IgD-negative memory B cell (primary cell): ENCODE results near the gene KCNMB4. TPM values are rescaled to one million over a fixed set of nuclear protein-coding genes. Genes with fewer than 3 reads are reported as not detected.

Experiments used
- polyA plus RNA-seq: library from polyadenylated mRNA; unstranded; fragments of 300-500 nt; fragmentation: Illumina TruSeq; gene quantifications from one replicate; pipeline ENCODE4 v1.2.3, GENCODE V29; 2021

Gene KCNMB4
- polyA plus RNA-seq, 1 donor from 2014 or later: 0.19 TPM

Other genes with a start within 250 kb of the KCNMB4 start
- gene CNOT2, start 122.9 kb upstream of the KCNMB4 start, polyA plus RNA-seq: 106 TPM